HG02623 (cell line): ENCODE data around the gene ERH.

Source experiments
- ATAC-seq: cut with Tn5 transposase; IDR thresholded peaks from one replicate; pipeline ENCODE4 v1.9.1; 2021; ENCODE audit warnings: moderate library complexity; ENCODE audit not compliant: unreplicated experiment

Gene ERH

GRCh38 chr14:69357544-69358200 is 40.4 kb downstream of the ERH start:
- no peak for ATAC-seq

GRCh38 chr14:69356903-69357543 is 41.1 kb downstream of the ERH start:
- ATAC-seq, result no peak

GRCh38 chr14:69355607-69356281 is 42.4 kb downstream of the ERH start:
- ATAC-seq, result no peak

GRCh38 chr14:69355154-69355597 is 42.9 kb downstream of the ERH start:
- no peak for ATAC-seq

- ATAC-seq, result peak; percentile 91
Measured at GRCh38 chr14:69354383-69355153, 43.5 kb downstream of the ERH start.

GRCh38 chr14:69353168-69353567 is 44.9 kb downstream of the ERH start:
- no peak for ATAC-seq

- ATAC-seq, result no peak
Measured at GRCh38 chr14:69351911-69352310, 46.2 kb downstream of the ERH start.

GRCh38 chr14:69351385-69351784 is 46.7 kb downstream of the ERH start:
- no peak for ATAC-seq

GRCh38 chr14:69350892-69351291 is 47.2 kb downstream of the ERH start:
- no peak for ATAC-seq

GRCh38 chr14:69349091-69349777 is 48.9 kb downstream of the ERH start:
- no peak for ATAC-seq

GRCh38 chr14:69346710-69347109 is 51.4 kb downstream of the ERH start:
- no peak for ATAC-seq

GRCh38 chr14:69345402-69345801 is 52.7 kb downstream of the ERH start:
- no peak for ATAC-seq

- ATAC-seq, result no peak
Measured at GRCh38 chr14:69344171-69344570, 53.9 kb downstream of the ERH start.

- ATAC-seq, result no peak
Measured at GRCh38 chr14:69342928-69343525, 55.1 kb downstream of the ERH start.

- ATAC-seq, result no peak
Measured at GRCh38 chr14:69339426-69339825, 58.7 kb downstream of the ERH start.

- no peak for ATAC-seq
Measured at GRCh38 chr14:69337984-69338383, 60.1 kb downstream of the ERH start.

GRCh38 chr14:69335371-69335771 is 62.7 kb downstream of the ERH start:
- ATAC-seq, result no peak

- no peak for ATAC-seq
Measured at GRCh38 chr14:69334576-69334975, 63.5 kb downstream of the ERH start.

- no peak for ATAC-seq
Measured at GRCh38 chr14:69333791-69334337, 64.2 kb downstream of the ERH start.

GRCh38 chr14:69332782-69333395 is 65.2 kb downstream of the ERH start:
- ATAC-seq, result no peak
